SK-N-SH (cell line): ENCODE data around the gene NDUFS7. TPM values are rescaled to one million over a fixed set of nuclear protein-coding genes. Genes with fewer than 3 reads are reported as not detected.
A peak's percentile ranks its signal among the peaks of the same experiment; 100 is the strongest.

Source experiments
- CTCF ChIA-PET: fragments of 300-600, 350-600 bp; formaldehyde crosslinking; extraction: SDS; loops from one replicate; lab custom pipeline; 2021; lab: Yijun Ruan, JAX
- POLR2A ChIA-PET: fragments of 350-600 bp; sonication (Branson Sonifier 250); formaldehyde crosslinking; extraction: SDS; loops from one replicate; lab custom pipeline; 2020; ENCODE audit warnings: antibody characterized with exemption, inconsistent platforms; lab: Yijun Ruan, JAX
- DNase-seq: peaks from one replicate; pipeline ENCODE4 v3.0.0; 2012
- H2AFZ ChIP-seq: fragments of 200-600 bp; sonication (generic); 2 replicates; pipeline ENCODE4 v1.8.1; 2016; ENCODE audit warnings: antibody characterized with exemption, mild to moderate bottlenecking, low read depth
- H3F3A ChIP-seq: fragments of 200-600 bp; sonication (generic); replicated peaks from 2 replicates; pipeline ENCODE3; 2016; ENCODE audit warnings: antibody characterized with exemption, mild to moderate bottlenecking; ENCODE audit not compliant: insufficient read depth
- H3K27ac ChIP-seq, 2 experiments: fragments of 200-500 bp in 1 of 2; fragments of 200-600 bp in 1 of 2; sonication (Bioruptor generic) in 1 of 2; sonication (generic), shearing (Covaris generic) in 1 of 2; 2 replicates each; pipeline versions ENCODE4 v1.5.1 to v1.6.1; 2014 to 2016; ENCODE audit warnings: low read depth in 2 of 2, inconsistent platforms in 1 of 2, low read length in 1 of 2, mild to moderate bottlenecking in 1 of 2, mixed read lengths in 1 of 2
- H3K27me3 ChIP-seq: fragments of 200-600 bp; sonication (generic), shearing (Covaris generic); 2 replicates; pipeline ENCODE4 v1.6.1; 2016; ENCODE audit warnings: mixed run types; ENCODE audit not compliant: insufficient read depth
- H3K36me3 ChIP-seq, 2 experiments: fragments of 200-500 bp in 1 of 2; fragments of 200-600 bp in 1 of 2; sonication (Bioruptor generic) in 1 of 2; sonication (generic) in 1 of 2; replicated peaks in 1 of 2; 2 replicates each; pipeline versions ENCODE3 to v1.5.1; 2014 to 2016; ENCODE audit warnings: low read length in 1 of 2, mild to moderate bottlenecking in 1 of 2; ENCODE audit not compliant: insufficient read depth in 2 of 2, control insufficient read depth in 1 of 2
- H3K4me1 ChIP-seq, 2 experiments: fragments of 200-500 bp in 1 of 2; fragments of 200-600 bp in 1 of 2; sonication (Bioruptor generic) in 1 of 2; sonication (generic), shearing (Covaris generic) in 1 of 2; 2 replicates each; pipeline versions ENCODE4 v1.5.1 to v1.6.1; 2014 to 2016; ENCODE audit warnings: low read depth in 1 of 2, low read length in 1 of 2, mixed run types in 1 of 2; ENCODE audit not compliant: insufficient read depth in 2 of 2, control insufficient read depth in 1 of 2
- H3K4me2 ChIP-seq: fragments of 200-600 bp; sonication (generic), shearing (Covaris generic); 2 replicates; pipeline ENCODE4 v1.6.1; 2017; ENCODE audit warnings: mixed run types
- H3K4me3 ChIP-seq, 2 experiments: fragments of 200-500 bp in 1 of 2; fragments of 200-600 bp in 1 of 2; sonication (Bioruptor generic) in 1 of 2; sonication (generic), shearing (Covaris generic) in 1 of 2; 2 replicates each; pipeline versions ENCODE4 v1.5.1 to v1.8.1; 2014 to 2016; ENCODE audit warnings: low read depth in 2 of 2, inconsistent platforms in 1 of 2, low read length in 1 of 2, mild to moderate bottlenecking in 1 of 2, mixed read lengths in 1 of 2, moderate library complexity in 1 of 2
- H3K79me2 ChIP-seq: fragments of 200-600 bp; sonication (generic); 2 replicates; pipeline ENCODE4 v1.8.1; 2017; ENCODE audit warnings: mild to moderate bottlenecking; ENCODE audit not compliant: insufficient read depth
- H3K9ac ChIP-seq: fragments of 200-600 bp; sonication (generic); 2 replicates; pipeline ENCODE4 v1.6.1; 2017; ENCODE audit warnings: mixed run types
- H3K9me2 ChIP-seq: fragments of 200-600 bp; sonication (generic); 2 replicates; pipeline ENCODE4 v1.6.1; 2017; ENCODE audit warnings: mixed run types
- H3K9me3 ChIP-seq: fragments of 200-600 bp; sonication (generic); 2 replicates; pipeline ENCODE4 v1.6.1; 2017; ENCODE audit warnings: mixed run types, mild to moderate bottlenecking, moderate library complexity
- H4K20me1 ChIP-seq: fragments of 200-600 bp; sonication (generic); 2 replicates; pipeline ENCODE4 v1.6.1; 2017; ENCODE audit warnings: mild to moderate bottlenecking, mixed run types; ENCODE audit not compliant: insufficient read depth
- GATA2 ChIP-seq: sonication (generic); formaldehyde crosslinking; IDR thresholded peaks from 2 replicates; pipeline ENCODE4 v1.5.0; 2020; ENCODE audit warnings: mild to moderate bottlenecking, missing genetic modification reagents
- JUND ChIP-seq: IDR thresholded peaks from 2 replicates; pipeline ENCODE4 v1.4.0; 2012
- PBX3 ChIP-seq: IDR thresholded peaks from 2 replicates; pipeline ENCODE4; 2012
- RFX5 ChIP-seq: IDR thresholded peaks from 2 replicates; pipeline ENCODE4 v1.6.1; 2012; ENCODE audit warnings: mild to moderate bottlenecking, improper control_type of control experiment, low read length
- TEAD4 ChIP-seq: IDR thresholded peaks from 2 replicates; pipeline ENCODE4 v1.4.0; 2012; ENCODE audit warnings: mild to moderate bottlenecking, borderline replicate concordance; ENCODE audit not compliant: insufficient read depth
- WGBS: methylation state at CpG from one replicate; pipeline ENCODE4 v1.1.6; 2017; ENCODE audit warnings: low lambda C conversion rate; 5-methylcytosine and 5-hydroxymethylcytosine counted together
- polyA plus RNA-seq, 3 experiments: library from polyadenylated mRNA; depleted of rRNA; stranded (reverse); fragments of >200 nt; gene quantifications; 2 replicates each; pipeline ENCODE4 v1.2.3, GENCODE V29; 2012
- TF ChIP-seq, protein P1 (sequence below): IDR thresholded peaks from 2 replicates; pipeline ENCODE4 v1.4.0; 2012; ENCODE audit warnings: low read depth

The NDUFS7 gene
- polyA plus RNA-seq, 1 of the 3 experiments (the other 2 are of a cell fraction) = 66.4 TPM

DNA sequence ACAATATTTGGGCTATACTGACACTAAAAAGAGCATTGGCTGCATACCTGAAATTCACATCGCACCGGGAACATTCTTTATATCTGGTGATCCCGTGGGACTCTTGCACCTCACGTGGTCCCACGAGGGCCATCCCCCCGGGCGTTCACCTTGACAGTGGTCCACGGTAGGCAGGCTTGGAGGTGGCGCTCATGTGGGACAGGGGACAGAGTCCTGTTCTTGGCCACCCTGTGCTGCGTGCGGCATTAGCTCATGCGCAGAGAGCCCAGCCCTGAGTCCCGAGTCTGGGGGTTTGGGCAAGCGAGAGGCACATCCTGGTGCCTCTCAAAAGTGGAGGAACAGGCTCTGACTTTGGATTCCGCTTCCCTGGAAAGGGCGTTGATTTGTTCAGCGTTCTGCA lies 10.1 kb downstream of the NDUFS7 start:
- H4K20me1 ChIP-seq = no peaks in the 10 kb centered on the region
- H3F3A ChIP-seq = peaks cover 4% of the 10 kb centered on the region
- no peak for TF ChIP-seq JUND
- no peak for TF ChIP-seq TEAD4
- TF ChIP-seq, all 33 proteins: peak for 0
- no peak overlapping the region for H3K27ac ChIP-seq
- WGBS = 95% methylated on average over 4 of the region's 17 CpGs
- CTCF ChIA-PET = interaction anchor here (1.1 kb wide), 1 partner anchor 78 kb away, joined by 4 read pairs; no protein-coding TSS in a partner anchor
- H3K9me2 ChIP-seq = no peaks in the 10 kb centered on the region
- H3K4me1 ChIP-seq = no peaks in the 10 kb centered on the region; a peak in 1 of 4 replicates
- H3K36me3 ChIP-seq = peaks cover 0 to 15% of the 10 kb centered on the region in 2 experiments
- DNase-seq = no peak
- H3K79me2 ChIP-seq = no peaks in the 10 kb centered on the region
- no peak overlapping the region for H2AFZ ChIP-seq
- H3K4me3 ChIP-seq = no peak overlapping the region
- no peak overlapping the region for H3K9ac ChIP-seq
- no peaks in the 10 kb centered on the region for H3K27me3 ChIP-seq
- no peak overlapping the region for H3K4me2 ChIP-seq
- POLR2A ChIA-PET = no interaction called here
- H3K9me3 ChIP-seq = no peaks in the 10 kb centered on the region

DNA sequence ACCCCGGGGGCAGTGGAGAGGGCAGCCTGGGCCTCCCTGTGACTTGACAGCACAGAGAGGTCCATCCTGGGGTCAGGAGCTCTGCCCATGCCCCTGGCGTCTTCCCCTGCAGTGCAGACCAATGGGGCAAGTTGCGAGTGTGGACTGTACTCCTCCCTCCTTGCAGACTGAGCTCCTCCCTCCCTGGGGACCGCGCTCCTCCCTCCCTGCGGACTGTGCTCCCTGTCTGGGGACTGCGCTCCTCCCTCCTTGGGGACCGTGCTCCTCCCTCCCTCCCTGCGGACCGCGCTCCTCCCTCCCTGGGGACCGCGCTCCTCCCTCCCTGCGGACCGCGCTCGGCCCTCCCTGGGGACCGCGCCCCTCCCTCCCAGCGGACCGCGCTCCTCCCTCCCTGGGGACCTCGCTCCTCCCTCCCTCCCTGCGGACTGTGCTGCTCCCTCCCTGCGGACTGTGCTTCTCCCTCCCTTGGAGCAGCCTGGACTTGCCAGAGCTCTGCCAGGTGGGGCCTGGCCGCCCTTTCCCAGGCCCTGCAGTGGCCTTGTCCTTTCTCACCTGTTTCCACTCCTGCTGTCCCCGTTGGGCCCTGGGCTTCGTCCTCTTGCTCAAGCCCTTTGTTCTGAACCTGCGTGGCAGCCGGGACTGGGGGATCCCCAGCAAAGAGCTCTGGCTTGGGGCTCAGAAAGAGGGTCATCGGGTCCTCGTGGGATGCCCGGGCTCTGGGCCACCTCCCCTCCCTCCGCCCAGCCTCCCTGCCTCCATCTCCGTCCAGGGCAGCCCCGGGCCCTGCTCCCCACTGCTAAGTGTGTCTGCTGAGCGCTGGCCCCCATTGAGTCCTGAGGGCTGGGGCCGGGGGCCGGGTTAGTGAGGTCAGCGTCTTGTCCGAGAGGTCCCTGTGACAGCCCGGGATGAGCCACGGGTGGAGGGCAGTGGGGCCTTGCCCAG lies 10.8 kb downstream of the NDUFS7 start:
- DNase-seq = no peak
- Histone ChIP-seq H3K9me3 (no peaks in the 10 kb centered on the region), H3K4me3 (no peak overlapping the region), H3K36me3 (peaks cover 0 to 13% of the 10 kb centered on the region in 2 experiments), H3K9me2 (no peaks in the 10 kb centered on the region), H3K79me2 (no peaks in the 10 kb centered on the region), H3K27me3 (no peaks in the 10 kb centered on the region), H2AFZ (no peak overlapping the region), H3F3A (peaks cover 4% of the 10 kb centered on the region), H3K4me2 (no peak overlapping the region), H3K9ac (no peak overlapping the region), H3K27ac (no peak overlapping the region), H3K4me1 (no peaks in the 10 kb centered on the region; a peak in 1 of 4 replicates), H4K20me1 (no peaks in the 10 kb centered on the region)
- whole genome bisulfite sequencing = 91% methylated on average over 34 of the region's 43 CpGs
- ChIA-PET CTCF (interaction anchor here (1.2 kb wide), 1 partner anchor 115 kb away, joined by 3 read pairs; no protein-coding TSS in a partner anchor), POLR2A (no interaction called here)
- TF ChIP-seq GATA2 (CRISPR knock-in tag) (no peak), PBX3 (0 out of 2 replicates have a peak, but pooled peaks have one; percentile 3)
- TF ChIP-seq, protein P1, sequence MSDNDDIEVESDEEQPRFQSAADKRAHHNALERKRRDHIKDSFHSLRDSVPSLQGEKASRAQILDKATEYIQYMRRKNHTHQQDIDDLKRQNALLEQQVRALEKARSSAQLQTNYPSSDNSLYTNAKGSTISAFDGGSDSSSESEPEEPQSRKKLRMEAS = no peak

GRCh38 chr19:1395194-1396018 lies 11.7 kb downstream of the NDUFS7 start:
- Histone ChIP-seq H3K4me2 (no peak overlapping the region), H3K9me3 (no peaks in the 10 kb centered on the region), H2AFZ (no peak overlapping the region), H3K27ac (no peak overlapping the region), H3K9me2 (no peaks in the 10 kb centered on the region), H3K4me1 (peaks cover 0 to 4% of the 10 kb centered on the region in 2 experiments; a peak in 1 of 4 replicates)
- POLR2A ChIA-PET = no interaction called here
- TF ChIP-seq RFX5 (no peak), PBX3 (peak; percentile 10; the same call in 1 of the 2 replicates)
- TF ChIP-seq, all 33 proteins: peak for 1
- Histone ChIP-seq H4K20me1 (no peaks in the 10 kb centered on the region), H3K27me3 (no peaks in the 10 kb centered on the region), H3K79me2 (peaks cover 4% of the 10 kb centered on the region; the same call in 1 of the 2 replicates), H3K4me3 (no peak overlapping the region), H3F3A (peaks cover 4% of the 10 kb centered on the region), H3K36me3 (peaks cover 0 to 13% of the 10 kb centered on the region in 2 experiments), H3K9ac (no peak overlapping the region)
- WGBS = 93% methylated on average over 12 of the region's 52 CpGs
- DNase-seq = peak; percentile 40
- CTCF ChIA-PET = interaction anchor here (1.2 kb wide), 1 partner anchor 116 kb away, joined by 3 read pairs; no protein-coding TSS in a partner anchor
